HG03060 (cell line): ENCODE data around the gene SMC1B.
"Not testable (repeated sequence)": the region's sequence is repeated elsewhere in the genome, so short reads cannot be mapped to it uniquely, and the experiment has no call there.

Experiments used
- ATAC-seq: cut with Tn5 transposase; IDR thresholded peaks from one replicate; pipeline ENCODE4 v1.9.1; 2021; ENCODE audit warnings: low read depth, moderate number of reproducible peaks; ENCODE audit not compliant: unreplicated experiment

SMC1B gene

DNA sequence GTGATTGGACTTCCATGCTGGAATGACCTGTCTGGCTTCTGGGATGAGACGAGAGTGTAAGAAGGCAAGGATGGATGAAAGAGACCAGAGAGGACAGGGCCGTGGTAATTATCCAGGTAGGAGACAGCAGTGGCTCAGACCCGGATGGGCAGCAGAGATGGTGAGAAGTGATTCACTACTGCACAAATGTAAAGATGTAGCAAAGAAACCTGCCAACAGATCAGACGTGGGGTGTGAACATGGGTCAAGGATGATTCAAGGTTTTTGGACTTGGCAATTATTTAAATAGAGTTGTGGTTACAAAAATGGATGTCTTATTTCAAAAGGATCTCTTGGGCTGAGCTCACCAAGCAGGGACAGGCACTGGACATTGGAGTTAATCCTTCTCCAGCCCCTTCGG lies 32.8 kb upstream of the SMC1B start:
- no peak for ATAC-seq

DNA sequence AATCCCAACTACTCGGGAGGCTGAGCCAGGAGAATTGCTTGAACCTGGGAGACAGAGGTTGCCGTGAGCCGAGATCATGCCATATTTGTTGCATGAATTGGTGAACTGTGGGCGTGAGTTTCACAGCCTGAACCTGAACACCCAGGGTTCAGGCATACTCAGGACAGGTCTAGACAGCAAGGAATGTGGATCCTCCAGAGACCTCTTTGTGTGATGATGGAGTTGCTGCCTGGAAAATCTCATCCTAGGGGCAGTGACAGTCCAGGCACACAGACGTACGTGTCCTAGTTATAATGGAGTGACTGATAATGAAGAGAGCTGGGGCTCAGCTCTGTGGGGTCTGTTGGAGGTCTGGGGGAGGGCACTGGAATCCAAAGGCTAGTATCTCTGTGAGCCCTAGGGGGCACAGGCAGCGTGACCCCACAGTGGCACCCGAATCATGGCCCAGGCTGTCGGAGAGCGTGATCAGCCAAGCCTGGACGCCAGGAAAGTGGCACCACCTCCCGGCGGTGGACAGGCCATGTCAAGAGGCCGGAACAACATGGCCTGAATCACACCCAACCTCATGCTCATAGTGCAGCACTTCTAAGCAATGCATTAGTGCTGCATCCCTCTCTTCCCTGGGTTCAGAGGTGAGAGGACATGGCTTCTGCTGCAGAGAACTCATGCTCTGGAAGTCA lies 31.8 kb upstream of the SMC1B start:
- no peak for ATAC-seq

DNA sequence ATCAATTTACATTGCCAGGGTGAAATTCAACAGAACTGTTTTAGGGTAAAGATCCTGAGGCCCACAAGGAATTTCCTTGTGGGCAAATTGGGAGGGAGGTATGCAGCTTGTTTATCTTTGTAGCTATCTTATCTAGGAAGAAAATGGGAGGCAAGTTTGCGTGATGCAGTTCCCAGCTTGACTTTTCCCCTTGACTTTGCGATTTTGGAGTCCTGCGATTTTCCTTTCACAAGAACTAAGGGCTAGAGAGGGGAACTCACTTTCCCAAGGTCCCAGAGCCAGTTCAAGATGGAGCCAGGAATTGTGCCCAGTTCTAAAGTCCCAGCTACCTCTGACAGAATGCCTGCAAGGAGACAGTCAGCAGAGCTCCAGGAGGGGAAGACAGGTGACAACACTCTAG lies 30.8 kb upstream of the SMC1B start:
- no peak for ATAC-seq

DNA sequence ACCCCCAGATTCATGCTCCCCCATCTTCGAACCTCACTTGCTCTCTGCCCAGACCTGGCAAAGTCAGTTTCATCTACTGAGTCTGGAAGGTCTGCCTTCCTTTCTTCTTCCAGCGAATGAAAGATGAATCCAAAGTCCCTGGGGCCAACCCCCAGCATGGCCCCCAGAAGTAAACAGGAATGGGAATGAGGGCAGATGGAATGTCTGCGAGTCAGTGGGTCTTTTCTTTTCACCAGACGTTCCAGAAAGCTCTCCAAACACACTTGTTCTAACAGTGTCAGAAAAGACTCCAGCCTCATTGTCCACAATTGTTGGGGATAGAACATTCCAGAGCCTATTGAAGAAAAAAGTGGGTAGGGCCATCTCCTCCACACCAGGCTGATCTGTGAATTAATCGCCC lies 28.7 kb upstream of the SMC1B start:
- ATAC-seq, result no peak

DNA sequence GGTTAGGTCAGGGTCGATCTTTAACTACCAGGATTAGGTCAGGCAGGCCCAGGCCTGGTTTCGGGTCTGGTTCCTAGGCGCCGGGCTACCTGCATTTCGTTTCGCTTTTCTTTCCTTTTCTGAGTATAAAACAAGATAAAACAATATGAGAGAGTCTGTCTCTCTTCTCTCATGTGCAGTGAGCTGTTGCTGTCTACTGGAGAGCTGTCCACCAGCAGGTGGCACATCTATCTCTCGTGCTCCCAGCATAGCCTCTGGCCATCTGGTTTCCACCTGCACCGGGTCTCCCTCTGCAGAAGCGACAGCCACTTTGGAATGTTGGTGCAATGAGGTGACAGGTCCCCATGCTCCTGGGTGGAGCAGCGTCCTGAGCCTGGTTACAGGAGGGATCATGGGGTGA lies 27.7 kb upstream of the SMC1B start:
- ATAC-seq, result no peak

DNA sequence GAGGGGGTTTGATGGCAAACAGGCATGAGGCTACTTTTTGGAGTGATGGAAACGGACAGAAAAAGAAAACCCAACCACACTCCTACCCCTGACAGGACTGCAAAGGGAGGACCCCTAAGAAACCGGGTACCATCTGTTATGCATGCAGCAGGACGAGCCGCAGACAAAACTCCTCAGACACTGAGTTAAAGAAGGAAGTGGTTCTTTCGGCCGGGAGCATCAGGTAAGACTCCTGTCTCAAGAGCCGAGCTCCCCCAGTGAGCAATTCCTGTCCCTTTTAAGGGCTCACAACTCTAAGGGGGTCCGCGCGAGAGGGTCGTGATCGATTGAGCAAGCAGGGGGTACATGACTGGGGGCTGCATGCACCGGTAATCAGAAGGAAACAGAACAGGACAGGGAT lies 27.3 kb upstream of the SMC1B start:
- ATAC-seq, result not testable (repeated sequence)

DNA sequence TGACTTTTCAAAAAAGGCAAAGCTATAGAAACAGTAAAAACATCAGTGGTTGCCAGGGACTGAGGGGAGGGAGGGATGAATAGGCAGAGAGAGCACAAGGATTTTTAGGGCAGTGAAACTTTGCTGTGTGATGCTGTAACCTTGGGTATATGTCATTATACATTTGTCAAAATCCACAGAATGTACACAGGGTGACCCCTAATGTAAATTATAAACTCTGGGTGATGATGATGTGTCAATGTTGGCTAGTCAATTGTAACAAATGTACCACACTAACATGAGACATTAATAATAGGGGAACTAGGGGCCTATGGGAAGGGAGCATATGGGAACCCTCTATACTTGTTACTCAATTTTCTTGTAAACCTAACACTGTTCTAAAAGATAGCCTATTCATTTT lies 24.9 kb upstream of the SMC1B start:
- no peak for ATAC-seq

DNA sequence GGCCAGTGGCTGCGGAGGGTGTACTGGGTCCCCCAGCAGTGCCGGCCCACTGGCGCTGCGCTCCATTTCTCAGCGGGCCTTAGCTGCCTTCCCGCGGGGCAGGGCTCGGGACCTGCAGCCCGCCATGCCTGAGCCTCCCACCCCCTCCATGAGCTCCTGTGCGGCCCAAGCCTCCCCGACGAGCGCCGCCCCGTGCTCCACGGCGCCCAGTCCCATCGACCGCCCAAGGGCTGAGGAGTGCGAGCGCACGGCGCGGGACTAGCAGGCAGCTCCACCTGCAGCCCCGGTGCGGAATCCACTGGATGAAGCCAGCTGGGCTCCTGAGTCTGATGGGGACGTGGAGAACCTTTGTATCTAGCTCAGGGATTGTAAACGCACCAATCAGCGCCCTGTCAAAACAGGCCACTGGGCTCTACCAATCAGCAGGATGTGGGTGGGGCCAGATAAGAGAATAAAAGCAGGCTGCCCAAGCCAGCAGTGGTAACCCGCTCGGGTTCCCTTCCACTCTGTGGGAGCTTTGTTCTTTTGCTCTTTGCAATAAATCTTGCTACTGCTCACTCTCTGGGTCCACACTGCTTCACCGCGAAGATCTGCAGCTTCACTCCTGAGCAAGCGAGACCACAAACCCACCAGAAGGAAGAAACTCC lies 23.6 kb upstream of the SMC1B start:
- ATAC-seq, result not testable (repeated sequence)

DNA sequence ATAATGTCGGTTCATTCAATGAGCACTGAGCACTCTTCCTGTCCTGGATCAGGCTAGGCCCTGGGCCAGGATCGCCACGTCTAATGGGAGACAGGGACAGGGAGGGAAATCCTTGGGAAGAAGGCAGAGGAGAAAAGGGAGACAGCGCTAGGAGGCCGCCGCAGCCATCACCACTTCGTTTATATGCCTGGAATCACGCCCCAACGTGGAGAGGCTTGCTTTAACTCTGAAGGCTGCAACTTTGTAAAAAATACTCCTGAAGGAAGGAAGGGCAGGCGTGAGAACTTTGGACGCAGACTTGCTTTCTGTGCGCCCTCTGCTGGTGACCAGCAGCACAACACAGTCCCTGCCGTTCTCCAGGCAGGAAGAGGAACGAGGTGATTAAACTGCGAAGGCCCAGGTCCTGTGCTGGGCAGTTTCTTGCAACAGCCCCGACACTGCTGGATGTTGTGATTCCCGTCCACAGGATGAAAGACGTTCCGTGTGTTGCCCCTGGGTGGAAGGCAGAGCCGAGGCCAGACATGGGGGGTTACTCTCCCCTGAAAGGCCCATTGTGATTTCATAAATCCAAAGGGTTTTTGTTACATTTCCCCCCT lies 22.2 kb upstream of the SMC1B start:
- no peak for ATAC-seq

DNA sequence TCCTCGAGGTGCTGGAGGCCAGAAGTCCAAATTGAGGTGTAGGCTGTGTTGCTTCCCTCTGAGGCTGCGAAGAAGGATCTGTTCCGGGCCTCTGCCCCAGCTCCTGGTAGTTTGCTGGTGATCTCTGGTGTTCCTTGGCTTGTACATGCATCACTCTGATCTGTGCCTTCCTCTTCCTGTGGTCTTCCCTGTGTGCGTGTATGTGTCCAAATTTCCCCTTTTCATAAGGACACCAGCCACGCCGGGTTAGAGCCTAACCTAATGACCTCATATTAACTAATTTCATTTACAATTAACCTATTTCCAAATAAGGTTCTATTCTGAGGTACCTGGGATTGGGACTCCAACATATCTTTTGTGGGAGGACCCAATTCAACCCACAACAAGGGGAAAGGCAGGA lies 21.6 kb upstream of the SMC1B start:
- ATAC-seq, result no peak

DNA sequence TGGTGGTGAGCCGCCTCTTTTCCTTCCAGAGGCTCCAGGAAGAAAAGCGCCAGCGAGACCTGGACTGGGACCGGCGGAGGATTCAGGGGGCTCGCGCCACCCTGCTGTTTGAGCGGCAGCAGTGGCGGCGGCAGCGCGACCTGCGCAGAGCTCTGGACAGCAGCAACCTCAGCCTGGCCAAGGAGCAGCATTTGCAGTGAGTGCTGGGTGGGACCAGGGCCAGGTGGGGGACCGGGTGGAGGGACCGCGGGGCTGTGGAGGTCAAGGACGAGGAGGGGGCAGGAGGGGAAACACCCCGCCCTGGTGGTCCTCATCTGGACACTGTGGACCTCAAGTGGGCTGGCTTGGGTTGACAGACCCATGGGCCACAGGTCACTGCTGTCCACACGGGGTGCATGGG lies 17.5 kb upstream of the SMC1B start:
- no peak for ATAC-seq

DNA sequence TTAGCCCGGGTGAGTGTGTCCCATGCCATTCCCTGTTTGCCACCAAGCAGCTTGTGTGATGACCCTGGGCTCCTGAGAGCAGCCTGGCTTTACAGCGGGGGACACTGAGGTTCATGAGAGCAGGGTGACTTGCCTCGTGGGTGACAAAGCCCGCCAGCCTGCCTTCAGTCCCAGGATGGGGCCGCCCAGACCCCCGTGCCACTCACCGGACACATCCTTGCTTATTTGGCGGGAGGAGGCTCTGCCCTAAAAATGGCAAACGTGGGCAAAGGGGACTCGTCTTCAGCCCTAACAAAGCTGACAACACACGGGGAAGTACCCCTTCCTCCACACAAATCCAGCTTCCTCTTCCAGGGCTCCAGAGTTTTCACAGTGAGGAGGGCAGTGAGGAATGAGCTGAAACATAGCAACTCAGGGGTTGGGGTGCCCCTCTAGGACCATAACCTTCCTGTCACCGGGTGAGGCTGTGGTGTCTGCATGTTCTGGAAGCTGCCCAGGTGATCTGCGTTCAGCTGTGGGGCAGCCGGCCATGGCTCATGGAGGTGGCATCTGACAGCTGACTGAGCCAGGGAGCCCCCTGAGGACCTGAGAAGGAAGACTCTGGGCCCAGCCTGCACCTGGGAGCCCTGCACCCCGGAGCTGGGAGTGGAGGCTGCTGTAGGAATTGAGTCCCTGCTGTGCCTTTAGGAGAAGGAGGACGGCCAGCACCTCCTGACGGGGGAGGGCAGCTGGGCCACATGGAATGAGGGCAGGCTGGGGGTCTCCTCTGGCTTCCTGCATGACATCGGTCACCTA lies 16.8 kb upstream of the SMC1B start:
- no peak for ATAC-seq

DNA sequence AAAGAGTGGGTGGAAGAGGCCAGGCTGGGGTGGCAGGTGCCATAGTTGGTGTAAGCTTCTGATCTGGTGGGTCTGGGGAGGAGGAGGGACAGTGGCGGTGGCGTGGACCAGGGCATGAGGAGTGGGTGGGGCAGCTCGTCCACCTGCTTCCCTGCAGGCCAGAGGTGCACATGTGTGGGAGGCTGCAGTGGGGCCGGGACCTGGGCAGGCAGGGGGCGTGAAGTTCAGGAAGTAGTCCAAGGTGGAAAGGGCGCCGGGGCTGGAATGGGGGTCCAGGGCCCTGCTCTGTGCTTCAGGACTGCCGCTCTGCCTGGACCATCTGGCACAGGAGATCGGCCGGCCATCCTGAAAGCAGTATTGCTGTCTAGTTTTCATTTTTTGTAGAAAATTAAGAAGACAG lies 16.0 kb upstream of the SMC1B start:
- ATAC-seq, result no peak

DNA sequence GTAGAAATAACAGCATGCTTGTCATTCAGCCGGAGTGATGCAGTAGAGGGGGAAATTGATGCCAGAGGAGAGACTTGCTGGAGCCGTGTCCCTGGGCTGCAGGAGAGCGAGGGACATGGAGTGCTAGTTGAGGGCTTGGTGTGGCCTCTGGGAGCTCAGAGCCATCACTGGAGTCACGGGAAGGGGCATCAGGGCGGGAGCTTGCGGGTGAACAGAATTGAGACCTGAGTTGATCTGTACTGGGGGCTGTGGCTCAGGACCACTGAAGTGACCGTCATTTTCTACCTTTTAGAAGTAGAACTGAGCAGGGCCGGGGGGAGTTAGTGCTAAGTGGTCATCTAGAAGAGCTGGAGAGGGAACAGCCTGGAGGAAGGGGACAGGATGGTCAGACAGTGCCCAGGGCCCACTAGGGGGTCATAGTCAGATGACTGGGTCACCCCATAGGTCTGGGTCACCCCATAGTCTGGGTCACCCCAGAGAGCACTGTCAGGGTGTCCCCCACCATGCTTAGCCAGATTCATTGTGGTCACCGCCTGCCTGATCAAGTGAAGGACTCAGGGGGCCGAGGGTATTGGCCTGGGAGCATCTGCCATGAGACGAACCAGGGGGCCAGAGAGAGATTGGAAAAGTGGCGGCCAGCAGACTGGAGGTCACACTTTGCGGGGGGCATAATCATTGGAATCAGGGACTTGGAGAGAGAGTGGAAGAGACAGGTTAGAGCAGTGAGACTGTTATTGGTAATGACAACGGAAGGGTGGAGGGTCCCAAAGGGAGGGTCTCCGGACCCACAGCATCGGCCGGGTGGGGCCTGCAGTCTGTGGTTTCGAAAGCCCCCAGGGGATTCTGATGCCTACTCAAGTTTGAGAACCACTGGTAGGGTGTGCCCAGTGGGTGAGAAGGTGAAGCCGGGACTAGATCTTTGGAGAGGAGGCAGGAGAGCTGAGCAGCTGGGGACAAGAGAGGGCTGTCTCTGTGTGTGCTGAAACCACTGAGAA lies 15.3 kb upstream of the SMC1B start:
- ATAC-seq, result no peak

DNA sequence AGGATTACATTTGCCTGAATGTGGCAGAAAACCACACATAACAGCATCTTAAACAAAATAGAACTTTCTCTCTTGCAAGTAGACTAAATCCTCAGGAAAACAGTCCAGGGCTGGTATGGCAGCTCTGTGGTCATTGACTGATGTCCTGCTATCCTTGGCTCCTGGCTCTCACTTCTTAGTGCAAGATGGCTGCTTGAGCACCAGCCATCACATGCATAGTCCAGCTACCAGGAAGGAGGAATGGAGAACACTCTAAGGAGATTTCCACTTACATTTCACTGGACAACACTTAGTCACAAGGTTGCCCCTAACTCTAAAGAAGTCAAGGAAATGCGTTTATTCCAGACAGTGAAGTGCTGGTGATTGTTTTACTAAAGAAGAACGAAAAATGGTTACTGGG lies 13.7 kb upstream of the SMC1B start:
- ATAC-seq, result no peak

DNA sequence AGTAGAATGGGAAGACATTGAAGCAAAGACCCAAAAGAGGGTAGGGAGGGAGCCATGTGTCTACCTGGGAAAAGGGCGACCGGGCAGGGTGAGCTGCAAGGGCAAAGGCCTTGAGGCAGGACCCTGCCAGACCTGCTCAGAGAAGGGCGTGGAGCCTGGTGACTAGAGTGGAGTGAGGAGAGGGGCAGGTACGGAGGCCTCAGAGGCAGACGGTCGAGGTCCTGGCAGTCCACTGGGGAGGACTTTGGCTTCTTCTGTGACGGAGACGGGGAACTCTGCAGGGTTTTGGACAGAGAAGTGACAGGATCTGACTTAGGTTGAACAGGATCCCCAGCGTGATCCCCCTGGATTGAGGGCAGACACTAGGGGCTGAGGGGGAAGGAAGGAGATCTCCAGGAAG lies 13.0 kb upstream of the SMC1B start:
- ATAC-seq, result no peak

DNA sequence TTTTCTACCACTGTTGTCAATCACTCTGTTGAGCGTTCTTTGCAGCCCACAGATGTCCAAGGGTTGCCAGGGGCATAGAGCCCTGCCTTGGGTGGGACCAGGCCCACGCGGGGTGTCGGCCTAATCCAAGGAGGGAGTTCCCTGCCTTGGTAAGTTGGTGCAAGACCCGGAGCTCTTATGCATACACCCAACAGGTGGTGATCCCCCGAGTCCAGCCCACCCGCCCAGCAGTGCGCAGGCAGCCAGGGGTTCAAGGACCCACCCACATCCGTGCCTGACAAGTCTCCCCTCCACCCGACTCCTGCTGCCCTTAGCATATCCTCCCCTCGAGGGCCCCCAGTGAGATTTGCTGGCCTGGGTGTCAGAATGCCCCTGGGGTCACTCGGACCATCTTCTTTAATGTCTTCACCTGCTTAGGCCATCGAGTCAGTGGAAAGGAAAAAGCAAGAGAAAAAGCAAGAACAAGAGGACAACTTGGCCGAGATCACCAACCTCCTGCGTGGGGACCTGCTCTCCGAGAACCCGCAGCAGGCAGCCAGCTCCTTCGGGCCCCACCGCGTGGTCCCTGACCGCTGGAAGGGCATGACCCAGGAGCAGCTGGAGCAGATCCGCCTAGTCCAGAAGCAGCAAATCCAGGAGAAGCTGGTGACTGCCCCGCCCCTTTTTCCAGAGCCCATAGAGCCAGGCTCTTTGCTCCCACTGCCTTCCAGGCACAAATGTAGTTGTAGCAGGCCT lies 12.3 kb upstream of the SMC1B start:
- ATAC-seq, result no peak

DNA sequence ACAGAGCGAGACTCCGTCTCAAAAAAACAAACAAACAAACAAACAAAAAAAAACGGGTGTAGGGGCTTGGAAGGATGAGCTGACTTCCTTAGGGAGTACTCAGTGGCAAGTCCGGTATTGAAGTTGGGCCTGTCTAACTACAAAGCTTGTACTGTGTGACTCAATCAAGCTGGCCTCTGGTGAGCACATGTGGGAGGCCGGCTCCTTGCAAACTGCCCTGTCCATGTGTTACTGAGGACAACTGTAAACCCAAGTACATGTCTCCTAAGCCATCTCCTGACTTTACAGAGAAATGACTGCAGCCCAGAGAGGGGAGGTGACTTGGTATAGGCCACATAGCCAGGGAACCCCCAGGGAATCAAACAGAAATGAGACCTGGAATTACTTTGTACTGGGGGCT lies 11.7 kb upstream of the SMC1B start:
- no peak for ATAC-seq

DNA sequence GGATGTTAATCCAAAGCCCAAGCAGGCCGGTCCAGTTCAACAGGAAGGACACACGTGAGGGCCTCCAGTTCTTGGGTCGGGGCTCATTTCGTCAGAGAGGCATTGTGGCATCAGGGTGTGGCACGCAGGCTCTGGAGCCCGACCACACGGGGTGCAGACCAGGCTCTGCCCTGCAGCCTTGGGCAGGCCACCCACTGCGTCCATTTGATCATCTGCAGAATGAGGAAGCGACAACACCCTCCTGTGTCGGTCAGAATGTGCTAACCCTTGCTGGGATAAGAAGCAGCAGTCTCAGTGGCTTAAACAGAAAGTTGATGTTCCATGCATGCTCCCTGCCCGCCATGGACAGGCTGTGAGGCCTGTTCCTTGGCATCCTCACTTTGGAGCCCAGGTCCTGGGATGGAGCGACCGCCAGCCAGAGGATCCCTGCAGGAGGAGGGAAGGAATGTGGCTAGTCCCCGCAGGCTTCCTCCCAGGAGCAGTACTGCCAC lies 10.9 kb upstream of the SMC1B start:
- ATAC-seq, result no peak
